ENCODE results near the gene ACP7.

DNA sequence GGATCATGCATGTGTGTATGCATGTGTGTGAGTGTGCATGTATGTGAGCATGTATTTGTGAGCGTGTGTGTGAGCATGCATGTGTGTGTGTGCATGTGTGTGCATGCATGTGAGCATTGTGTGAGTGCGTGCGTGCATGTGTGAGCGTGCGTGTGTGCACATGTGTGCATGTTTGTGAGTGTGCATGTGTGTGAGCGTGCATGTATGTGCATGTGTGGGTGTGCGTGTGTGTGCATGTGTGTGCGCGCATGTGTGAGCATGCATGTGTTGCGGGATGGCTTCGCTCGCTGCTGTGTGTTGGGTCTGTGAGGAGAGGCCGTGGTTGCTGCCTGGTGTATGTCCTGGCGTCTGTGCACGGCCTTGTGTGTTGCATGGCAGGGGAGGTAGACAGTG, 73.8 kb downstream of the ACP7 start:
- TF ChIP-seq, protein P1, sequence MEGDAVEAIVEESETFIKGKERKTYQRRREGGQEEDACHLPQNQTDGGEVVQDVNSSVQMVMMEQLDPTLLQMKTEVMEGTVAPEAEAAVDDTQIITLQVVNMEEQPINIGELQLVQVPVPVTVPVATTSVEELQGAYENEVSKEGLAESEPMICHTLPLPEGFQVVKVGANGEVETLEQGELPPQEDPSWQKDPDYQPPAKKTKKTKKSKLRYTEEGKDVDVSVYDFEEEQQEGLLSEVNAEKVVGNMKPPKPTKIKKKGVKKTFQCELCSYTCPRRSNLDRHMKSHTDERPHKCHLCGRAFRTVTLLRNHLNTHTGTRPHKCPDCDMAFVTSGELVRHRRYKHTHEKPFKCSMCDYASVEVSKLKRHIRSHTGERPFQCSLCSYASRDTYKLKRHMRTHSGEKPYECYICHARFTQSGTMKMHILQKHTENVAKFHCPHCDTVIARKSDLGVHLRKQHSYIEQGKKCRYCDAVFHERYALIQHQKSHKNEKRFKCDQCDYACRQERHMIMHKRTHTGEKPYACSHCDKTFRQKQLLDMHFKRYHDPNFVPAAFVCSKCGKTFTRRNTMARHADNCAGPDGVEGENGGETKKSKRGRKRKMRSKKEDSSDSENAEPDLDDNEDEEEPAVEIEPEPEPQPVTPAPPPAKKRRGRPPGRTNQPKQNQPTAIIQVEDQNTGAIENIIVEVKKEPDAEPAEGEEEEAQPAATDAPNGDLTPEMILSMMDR (IDR thresholded peaks at IDR 0.05), result no peak
- TF ChIP-seq POLR2A (IDR thresholded peaks at IDR 0.05; ENCODE audit: low read depth) (no peak), POLR2AphosphoS5 (IDR thresholded peaks at IDR 0.05) (no peak)

Measured in esophagus muscularis mucosa (tissue), 3 donors.